GM18909 (cell line): ENCODE measurements around the gene ACTR6.
"Not testable (repeated sequence)": the region's sequence is repeated elsewhere in the genome, so short reads cannot be mapped to it uniquely, and the experiment has no call there.

ENCODE experiments used
- ATAC-seq: cut with Tn5 transposase; IDR thresholded peaks from one replicate; pipeline ENCODE4 v1.9.1; 2021; ENCODE audit warnings: mild to moderate bottlenecking; ENCODE audit not compliant: unreplicated experiment, poor library complexity

The ACTR6 gene

DNA sequence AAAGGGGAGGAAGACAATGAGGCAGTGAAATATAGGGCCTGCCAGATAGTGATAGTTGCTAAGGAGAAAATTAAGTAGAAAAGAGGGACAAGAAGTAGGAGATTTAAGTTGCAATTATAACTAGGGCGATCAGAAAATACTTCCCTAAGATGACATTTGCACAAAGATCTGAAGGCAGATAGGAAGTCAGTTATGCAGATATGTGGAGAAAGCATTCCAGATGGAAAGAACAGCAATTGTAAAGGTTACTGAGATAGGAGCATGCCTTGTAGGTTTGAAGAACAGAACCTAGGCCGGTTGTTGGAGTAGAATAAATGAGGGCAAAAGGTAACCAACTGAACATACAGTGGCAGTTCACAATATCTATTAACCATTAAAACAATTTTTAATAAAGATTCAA is 21.4 kb upstream of the ACTR6 start:
- ATAC-seq: no peak

DNA sequence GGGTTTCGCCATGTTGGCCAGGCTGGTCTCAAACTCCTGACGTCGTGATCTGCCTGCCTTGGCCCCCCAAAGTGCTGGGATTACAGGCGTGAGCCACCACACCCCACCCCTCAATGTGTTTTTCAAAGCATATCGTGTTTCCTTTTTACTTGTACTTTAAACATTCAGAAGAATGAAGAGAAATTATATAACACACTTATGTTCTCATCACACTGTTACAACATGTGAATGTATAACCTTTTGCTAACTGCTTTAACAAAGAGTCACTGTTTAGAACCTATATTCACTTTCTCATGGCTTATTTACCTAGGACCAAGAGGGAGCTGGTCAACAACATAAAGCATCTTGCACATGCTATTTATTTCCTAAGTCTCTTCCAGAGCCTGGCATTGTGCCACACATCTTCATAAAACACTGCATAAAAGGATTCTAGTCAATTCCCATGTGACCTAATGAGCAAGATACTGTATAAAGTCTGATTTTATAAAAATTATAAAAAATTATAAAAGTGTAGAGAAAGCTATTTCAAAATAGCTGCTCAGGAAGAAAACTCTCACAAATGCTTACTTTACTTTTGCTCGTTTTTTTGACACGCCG is 16.0 kb upstream of the ACTR6 start:
- no peak for ATAC-seq

DNA sequence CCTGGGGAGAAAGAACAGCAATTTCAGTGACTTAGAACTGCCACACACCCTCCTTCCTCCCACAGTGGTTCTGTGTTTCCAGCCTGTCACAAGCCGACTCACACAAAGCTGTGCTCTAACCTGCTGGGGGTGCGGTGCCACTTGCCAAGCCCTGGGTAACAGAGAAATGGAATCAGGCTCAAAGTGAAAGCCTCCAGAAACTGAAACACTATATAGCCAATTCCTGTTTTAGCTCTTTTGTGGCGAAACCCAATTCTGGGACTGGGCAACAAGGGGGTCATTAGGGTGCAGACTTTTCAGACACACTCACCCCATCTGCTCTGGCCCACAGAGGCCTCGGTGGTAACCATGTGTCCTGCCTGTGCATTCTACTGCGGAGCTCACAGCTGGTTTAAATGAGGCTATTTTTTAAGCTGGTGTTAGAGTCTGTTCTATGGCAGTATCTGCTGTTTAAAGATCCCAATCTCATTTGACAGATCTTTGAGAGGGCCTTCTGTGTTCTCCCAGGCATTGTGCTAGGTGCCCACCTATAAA is 15.2 kb upstream of the ACTR6 start:
- peak; percentile 88 for ATAC-seq

DNA sequence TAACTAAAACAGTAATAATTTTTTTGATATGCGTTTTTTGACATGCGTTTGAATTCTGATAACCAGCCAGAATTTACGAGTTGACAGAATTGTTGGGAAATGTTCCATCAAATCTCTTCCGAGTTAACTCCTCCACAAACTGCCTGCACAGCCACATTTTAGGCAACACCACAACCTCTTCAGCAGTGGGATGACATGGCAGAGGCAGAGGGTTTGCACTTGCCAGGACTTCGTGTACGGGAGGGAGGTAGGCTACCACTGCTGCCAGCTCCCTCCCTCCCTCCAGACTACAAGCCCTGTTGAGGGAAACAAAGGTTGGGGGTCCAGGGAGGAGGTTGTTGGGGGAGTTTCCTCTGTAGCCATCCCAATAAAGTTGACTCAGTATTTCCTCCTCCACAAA is 14.5 kb upstream of the ACTR6 start:
- no peak for ATAC-seq

DNA sequence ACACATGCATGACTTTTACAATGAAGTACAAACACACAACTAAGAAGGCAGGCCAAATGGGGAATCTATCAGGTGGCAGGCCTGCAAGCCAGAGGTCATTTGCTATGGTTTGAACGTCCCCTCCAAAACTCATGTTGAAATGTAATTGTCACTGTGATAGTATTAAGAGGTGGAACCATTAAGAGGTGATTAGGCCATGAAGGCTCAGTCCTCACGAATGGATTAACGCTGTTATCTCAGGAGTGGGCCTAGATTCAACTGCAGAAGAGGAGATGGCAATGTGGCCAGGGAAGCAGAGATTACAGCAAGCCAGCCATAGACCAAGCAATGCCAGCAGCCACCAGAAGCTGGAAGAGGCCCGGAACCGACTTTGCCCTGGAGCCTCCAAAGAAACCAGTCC is 13.5 kb upstream of the ACTR6 start:
- no peak for ATAC-seq

DNA sequence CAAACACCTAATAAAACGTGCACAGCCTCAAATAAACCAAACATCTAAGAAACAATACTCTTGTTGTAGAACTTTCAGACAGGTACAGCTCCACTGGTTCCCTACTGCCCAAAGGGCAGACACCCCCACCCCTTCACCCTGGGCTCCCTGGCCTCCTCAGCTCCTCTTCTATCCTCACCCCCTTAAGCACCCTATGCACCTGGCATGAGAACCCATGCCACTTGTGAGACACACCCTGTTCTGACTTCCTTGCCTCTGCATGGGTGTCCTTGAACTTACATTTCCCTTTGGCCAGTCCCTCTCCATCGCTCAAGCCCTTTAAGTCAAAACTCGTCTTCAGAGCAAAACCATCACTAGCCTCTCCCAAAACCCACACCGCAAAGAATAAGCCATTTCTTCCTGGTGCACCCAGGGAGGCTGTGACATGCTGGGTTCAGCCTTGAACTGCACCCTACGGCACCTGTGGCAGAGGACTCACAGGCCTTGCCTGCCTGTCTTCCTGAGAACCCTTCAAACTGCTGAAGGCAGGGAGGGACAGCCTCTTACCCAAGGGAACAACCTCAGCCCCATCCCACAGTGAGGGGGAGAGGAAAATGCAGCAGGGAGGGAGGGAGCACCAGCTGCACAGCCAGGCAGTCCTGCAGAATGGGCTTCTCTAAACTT is 12.6 kb upstream of the ACTR6 start:
- no peak for ATAC-seq

DNA sequence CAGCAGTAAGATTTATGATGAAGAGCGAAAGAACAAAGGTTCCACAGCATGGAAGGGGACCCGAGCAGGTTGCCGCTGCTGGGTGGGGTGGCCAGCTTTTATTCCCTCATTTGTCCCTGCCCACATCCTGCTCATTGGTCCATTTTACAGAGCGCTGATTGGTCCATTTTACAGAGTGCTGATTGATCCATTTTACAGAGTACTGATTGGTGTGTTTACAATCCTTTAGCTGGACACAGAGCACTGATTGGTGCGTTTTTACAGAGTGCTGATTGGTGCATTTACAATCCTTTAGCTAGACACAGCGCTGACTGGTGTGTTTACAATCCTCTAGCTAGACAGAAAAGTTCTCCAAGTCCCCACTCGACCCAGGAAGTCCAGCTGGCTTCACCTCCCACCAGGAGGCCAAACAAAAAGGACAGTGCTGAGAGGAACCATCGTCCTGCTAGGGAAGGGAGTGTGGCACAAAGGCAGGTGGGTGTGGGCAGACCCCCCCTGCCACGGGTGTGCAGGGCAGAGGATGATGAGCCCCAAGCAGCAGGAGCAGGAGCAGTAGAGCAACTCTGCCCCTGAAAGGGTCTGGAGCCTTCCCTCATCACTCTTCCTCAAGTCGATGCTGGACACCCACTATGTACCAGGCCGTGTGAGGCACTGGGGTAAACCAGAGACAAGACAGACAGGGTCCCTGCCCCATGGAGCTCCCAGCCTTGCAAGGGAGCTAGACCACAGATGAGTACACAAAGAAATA is 11.6 kb upstream of the ACTR6 start:
- not testable (repeated sequence) for ATAC-seq

DNA sequence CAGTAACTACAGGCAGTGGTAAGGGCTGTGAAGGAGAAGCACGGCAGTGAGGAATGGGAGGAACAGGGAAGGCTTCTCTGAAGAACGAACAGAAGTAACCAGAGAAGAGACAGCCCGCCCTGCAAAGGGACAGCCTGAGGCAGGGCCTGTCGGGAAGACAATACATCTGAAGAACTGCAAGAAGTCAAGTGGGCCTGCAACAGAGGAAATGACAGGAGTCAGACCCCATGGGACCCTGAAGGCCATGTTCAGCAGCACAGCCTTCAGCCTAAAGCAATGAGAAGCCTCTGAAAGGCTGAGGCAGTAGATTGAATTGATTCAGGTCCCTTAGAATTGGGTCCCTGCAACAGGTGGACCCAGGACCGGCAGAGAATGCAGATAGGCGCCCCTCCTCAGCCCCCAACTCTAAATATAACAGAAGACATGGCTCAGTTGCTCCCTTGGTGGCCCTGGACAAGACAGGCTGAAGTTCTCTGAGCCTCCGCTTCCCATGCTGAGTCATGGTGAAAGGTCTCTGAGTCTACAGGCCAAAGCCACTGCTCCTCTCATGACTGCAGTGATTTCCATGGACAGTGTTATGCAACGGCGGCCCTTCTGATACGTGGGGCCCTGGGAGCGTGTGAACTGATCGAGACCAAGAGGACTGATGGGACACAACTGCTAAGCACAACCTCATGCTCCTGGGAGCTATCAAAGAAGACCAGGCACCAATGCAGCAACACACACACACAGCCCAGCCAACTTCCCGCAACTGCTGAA is 10.8 kb upstream of the ACTR6 start:
- no peak for ATAC-seq

DNA sequence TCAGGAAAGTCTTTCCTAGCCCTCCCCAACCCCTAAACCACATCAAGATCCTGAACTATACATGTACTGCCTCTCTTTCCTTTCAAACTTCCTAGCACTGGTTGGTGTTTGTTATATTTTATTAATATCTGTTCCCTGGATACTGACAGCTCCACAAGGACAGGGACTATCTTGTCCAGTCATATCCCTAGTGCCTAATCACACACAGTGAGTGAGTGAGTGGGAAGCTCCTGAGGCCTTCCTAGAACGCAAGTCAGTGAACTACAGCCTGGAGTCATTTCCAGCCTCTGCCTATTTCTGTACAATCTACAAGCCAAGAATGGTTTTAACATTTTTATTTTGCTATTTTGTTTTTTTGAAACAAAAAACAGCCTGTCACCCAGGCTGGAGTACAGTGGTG is 7.5 kb upstream of the ACTR6 start:
- ATAC-seq: no peak

DNA sequence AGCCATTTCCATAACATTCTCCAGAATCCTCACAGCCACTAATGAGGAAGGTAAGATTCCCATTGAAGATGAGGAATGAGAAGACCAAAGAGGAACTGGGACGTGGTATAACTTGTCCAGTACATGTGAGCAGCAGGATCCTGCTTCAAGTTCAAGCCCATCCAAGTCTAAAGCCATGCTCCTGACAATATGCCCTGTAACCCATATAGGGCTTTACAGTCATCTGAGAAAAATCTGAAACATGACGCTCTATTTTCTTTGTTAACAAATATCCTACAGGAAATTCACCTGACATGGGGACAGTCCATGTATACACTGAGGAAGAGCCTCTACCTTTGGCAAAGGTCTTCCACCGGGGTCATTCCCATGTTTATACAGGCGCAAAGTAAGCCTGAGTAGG is 3.1 kb upstream of the ACTR6 start:
- ATAC-seq: no peak

DNA sequence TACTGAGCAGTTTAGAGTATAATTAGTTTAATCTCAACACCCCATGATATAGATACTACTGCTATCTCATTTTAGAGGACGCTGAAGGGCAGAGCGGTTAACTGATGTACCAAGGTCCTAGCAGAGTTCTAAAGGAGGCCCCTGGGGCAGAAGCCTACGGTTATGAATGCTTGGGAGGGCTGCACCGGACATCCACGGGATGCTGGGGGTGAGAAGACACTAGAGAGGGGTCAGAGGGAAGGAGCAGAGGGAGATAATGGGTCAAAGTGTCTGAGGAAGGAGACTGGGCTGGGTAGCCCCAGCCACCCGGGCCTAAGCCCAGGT is 1.6 kb upstream of the ACTR6 start:
- ATAC-seq: peak; percentile 4

DNA sequence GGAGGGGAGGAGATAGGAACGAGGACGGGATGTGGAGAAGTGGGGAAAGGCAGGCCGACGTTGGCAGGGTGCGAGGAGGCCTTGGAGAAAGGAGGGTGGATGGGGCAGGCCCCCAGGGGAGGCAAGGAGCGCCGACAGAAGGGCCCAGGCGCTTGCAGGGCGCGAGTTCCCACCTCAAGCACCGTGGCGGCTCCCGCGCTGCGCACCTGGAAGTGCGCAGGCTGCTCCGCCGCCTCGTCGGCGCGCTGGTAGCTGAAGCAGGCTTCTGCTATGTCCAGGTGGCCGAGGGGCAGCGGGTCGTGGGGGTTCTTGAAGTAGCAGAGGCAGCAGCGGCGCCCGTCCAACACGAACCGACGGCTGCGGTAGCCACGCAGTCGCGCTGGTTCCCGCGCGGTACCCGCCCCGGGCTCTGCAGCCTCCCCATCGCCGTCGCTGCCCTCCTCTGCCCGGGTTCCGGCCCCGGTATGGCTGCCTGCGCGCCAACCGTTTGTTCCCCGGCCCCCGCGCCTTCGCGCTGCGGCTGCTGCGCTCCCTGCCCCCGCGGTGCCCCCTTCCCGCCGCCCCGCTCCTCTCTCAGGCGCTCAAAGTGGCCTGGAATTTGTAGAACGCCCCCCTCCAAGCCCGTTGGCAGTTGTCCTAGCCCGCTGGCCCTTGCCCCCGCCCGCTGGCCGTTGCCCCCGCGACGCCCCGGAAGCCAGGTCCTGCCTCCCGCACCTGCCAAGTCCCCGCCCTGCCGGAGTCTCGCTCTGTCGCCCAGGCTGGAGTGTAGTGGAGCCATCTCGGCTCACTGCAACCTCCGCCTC is 1.1 kb upstream of the ACTR6 start:
- ATAC-seq: peak; percentile 83

DNA sequence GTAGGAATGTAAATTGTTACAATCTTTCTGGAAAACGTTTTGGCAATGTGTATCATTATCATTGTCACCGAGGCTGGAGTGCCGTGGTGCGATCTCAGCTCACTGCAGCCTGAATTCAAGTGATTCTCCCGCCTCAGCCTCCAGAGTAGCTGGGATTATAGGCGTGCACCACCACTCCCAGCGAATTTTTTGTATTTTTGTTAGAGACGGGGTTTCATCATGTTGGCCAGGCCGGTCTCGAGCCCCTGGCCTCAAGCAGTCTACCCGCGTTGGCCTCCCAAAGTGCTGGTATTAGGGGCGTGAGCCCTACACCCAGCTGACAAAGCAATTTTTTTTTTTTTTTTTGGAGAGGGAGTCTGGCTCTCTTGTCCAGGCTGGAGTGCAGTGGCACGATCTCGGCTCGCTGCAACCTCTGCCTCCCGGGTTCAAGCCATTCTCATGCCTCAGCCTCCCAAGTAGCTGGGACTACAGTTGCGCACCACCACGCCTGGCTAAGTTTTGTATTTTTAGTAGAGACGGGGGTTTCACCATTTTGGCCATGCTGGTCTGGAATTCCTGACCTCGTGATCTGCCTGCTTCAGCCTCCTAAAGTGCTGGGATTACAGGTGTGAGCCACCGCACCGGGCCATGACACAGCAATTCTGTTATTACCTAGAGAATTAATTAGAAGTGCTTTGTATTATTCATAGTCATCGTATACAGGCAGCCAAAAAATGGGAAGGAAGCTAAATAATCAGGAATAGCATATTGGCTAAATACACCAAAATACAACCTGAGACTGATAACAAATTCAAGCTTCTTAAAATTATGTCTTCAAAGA is 1.2 kb downstream of the ACTR6 start:
- ATAC-seq: no peak

DNA sequence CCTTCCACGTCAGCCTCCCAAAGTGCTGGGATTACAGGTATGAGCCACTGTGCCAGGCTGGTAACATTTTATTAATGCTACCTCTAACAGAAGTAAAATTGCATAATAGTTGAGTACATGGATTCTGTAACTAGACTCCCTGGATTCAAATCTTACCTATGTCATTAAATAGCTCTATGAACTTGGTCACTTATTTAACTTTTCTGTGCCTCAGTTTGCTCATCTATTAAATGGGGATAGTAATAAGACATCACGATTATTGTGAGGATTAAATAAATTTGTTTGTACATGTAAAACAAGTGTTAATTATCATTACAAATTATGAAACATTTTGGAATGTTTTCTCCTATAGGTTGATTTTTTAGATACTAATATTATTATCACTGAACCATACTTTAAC is 6.7 kb downstream of the ACTR6 start:
- no peak for ATAC-seq

DNA sequence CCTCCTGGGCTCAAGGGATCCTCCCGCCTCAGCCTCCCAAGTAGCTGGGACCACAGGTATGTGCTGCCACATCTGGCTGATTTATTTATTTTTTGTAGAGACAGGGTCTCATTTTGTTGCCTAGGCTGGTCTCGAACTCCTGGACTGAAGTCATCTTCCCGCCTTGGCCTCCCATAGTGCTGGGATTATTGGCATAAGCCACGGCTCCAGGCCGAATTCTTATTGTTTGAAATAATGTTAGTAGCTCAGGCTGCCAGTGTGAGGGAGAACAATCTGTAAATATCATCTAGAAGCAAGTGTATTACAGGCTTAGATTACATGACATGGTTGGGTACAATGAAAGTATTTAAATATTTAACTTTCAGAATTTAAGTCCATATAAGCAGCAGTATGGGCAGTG is 8.2 kb downstream of the ACTR6 start:
- ATAC-seq: no peak

DNA sequence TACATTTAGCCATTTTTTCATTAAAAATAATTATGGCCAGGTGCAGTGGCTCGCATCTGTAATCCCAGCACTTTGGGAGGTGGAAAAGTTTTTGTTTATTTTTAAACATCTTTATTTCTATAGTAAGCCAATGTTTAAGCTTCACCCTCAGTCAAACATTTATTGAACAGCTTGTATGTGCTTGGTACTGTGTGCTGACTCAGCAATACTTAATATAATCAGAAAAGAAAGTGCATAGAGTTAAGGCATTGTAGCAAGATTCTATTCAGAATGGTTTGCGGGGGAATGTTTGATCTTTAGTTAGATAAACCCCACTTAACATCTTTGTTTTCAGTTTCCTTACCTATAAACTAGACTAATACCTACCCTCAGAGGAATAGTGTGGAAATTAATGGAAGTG is 11.1 kb downstream of the ACTR6 start:
- no peak for ATAC-seq

DNA sequence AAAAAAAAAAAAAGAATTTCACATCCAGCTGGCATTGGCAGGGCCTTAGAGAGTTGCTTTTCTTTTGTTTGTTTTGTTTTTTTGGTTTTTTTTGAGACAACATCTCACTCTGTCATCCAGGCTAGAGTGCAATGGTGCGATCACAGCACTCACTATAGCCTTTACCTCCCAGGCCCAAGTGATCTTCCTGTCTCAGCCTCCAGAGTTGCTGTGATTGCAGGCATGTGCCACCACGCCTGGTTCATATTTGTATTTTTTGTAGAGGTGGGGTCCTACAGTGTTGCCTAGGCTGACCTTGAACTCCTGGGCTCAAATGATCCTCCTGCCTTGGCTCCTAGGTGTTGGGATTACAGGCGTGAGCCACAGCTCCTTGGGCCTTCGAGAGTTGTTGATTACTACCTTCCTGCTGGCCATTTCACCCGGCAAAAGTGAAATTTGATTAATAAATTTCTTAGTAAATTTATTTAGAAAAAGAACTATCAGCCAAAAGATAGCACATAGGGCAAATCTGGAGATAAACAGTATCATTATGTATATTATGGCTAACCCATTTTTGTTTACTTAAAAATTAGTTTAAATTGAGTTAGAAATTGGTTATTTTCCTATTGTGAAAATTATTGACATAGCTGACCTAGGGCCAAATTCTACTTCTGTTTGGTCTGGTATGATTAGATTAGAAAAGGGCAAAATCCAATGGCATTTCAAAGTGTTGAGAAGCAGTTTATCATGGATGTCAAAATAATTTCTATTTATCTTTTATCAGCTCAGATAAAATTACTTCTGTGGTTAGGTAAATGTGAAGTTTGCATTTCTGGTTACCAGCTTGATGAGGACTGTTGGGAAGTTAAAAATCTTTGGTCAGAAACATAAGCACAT is 12.6 kb downstream of the ACTR6 start:
- ATAC-seq: no peak

DNA sequence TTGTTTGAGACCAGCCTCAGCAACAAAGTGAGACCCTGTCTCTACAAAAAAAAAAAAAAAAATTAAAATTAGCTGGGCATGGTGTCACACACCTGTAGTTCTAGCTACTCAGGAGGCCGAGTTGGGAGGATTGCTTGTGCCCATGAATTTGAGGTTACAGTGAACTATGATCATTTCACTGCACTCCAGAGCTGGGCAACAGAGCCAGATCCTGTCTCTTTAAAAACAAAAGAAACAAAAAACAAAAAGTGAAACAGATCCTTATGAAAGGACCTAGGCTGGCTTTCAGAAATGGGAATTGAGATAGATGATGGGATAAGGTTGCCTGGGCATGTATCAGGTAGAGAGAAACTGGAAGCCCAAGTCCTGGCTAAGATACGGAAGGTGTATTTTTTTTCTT is 13.9 kb downstream of the ACTR6 start:
- no peak for ATAC-seq
